Astrocyte of the spinal cord (primary cell): ENCODE results near the gene TRIO.

Experiments used
- DNase-seq: peaks from one replicate; pipeline ENCODE4 v3.0.0; 2011; ENCODE audit warnings: low read depth, low spot score
- H3K4me3 ChIP-seq: 2 replicates; pipeline ENCODE4 v1.5.1; 2011; ENCODE audit warnings: low read depth, mild to moderate bottlenecking, low read length, moderate library complexity
- CTCF ChIP-seq: IDR thresholded peaks from 2 replicates; pipeline ENCODE4 v1.5.1; 2012; ENCODE audit warnings: low read depth, mild to moderate bottlenecking, low read length, inconsistent platforms
- in situ Hi-C: cut with HindIII; loops from 2 replicates; pipeline ENCODE4 v1.10.0; 2017; ENCODE audit warnings: low sequenced_read_pairs

The TRIO gene

GRCh38 chr5:14487897-14488570 lies 344.9 kb downstream of the TRIO start:
- H3K4me3 ChIP-seq, result no peak overlapping the region
- no peak for DNase-seq
- TF ChIP-seq CTCF, result no peak
- in situ Hi-C loops, result no loop called here

GRCh38 chr5:14488709-14489108 lies 345.6 kb downstream of the TRIO start:
- H3K4me3 ChIP-seq, result no peak overlapping the region
- no peak for DNase-seq
- TF ChIP-seq CTCF, result no peak
- in situ Hi-C loops, result no loop called here

- in situ Hi-C loops, result no loop called here
- DNase-seq, result no peak
- H3K4me3 ChIP-seq, result no peak overlapping the region
- TF ChIP-seq CTCF, result no peak
These were observed 346.5 kb downstream of the TRIO start for GRCh38 chr5:14489643-14490042.

GRCh38 chr5:14490309-14490711 lies 347.2 kb downstream of the TRIO start:
- no peak for TF ChIP-seq CTCF
- DNase-seq, result no peak
- H3K4me3 ChIP-seq, result no peak overlapping the region
- in situ Hi-C loops, result no loop called here

- DNase-seq, result peak; percentile 57
- in situ Hi-C loops, result no loop called here
- TF ChIP-seq CTCF, result no peak
- no peak overlapping the region for H3K4me3 ChIP-seq
These were observed 348.1 kb downstream of the TRIO start for GRCh38 chr5:14491015-14491915.

GRCh38 chr5:14492331-14492964 lies 349.3 kb downstream of the TRIO start:
- TF ChIP-seq CTCF, result no peak
- no peak overlapping the region for H3K4me3 ChIP-seq
- in situ Hi-C loops, result no loop called here
- no peak for DNase-seq
